GM12878 (cell line): Measurements from ENCODE around the gene LTBP4. TPM values are rescaled to one million over a fixed set of nuclear protein-coding genes. Genes with fewer than 3 reads are reported as not detected.
A peak's percentile ranks its signal among the peaks of the same experiment; 100 is the strongest.

Experiments used
- BACH1 ChIP-seq: fragments of 450-650 bp; IDR thresholded peaks from 2 replicates; pipeline ENCODE4 v1.6.1; 2017; ENCODE audit warnings: mild to moderate bottlenecking, borderline replicate concordance
- BHLHE40 ChIP-seq, 2 experiments: fragments of 450-650 bp in 1 of 2; IDR thresholded peaks; 2 replicates each; pipeline ENCODE4 v1.6.1; 2011 to 2017; ENCODE audit warnings: low read depth in 2 of 2, borderline replicate concordance in 1 of 2, improper control_type of control experiment in 1 of 2, low read length in 1 of 2, mild to moderate bottlenecking in 1 of 2
- CEBPZ ChIP-seq: fragments of 150-350 bp; IDR thresholded peaks from 2 replicates; pipeline ENCODE4 v1.6.1; 2016; ENCODE audit warnings: low read depth, low read length
- E2F4 ChIP-seq: IDR thresholded peaks from 2 replicates; pipeline ENCODE4 v1.6.1; 2012; ENCODE audit warnings: low read depth, low read length, improper control_type of control experiment
- GATAD2B ChIP-seq: fragments of 450-650 bp; conservative IDR thresholded peaks from 2 replicates; pipeline ENCODE4 v1.6.1; 2017; ENCODE audit warnings: low read depth, mild to moderate bottlenecking, moderate library complexity
- HDGF ChIP-seq: fragments of 450-650 bp; IDR thresholded peaks from 2 replicates; pipeline ENCODE4 v1.6.1; 2016; ENCODE audit warnings: antibody characterized with exemption
- KDM1A ChIP-seq: fragments of 200-600 bp; sonication (generic); IDR thresholded peaks from 2 replicates; pipeline ENCODE4 v1.6.1; 2016; ENCODE audit warnings: borderline replicate concordance
- MYB ChIP-seq: fragments of 150-350 bp; IDR thresholded peaks from 2 replicates; pipeline ENCODE4 v1.6.1; 2014; ENCODE audit warnings: mild to moderate bottlenecking, low read depth, low read length, borderline replicate concordance
- NBN ChIP-seq: fragments of 450-650 bp; IDR thresholded peaks from 2 replicates; pipeline ENCODE4 v1.6.1; 2016
- NR2C2 ChIP-seq: IDR thresholded peaks from 2 replicates; pipeline ENCODE4 v1.6.1; 2011; ENCODE audit warnings: borderline replicate concordance, low read depth; ENCODE audit not compliant: control insufficient read depth, insufficient read length
- POU2F2 ChIP-seq: IDR thresholded peaks from 3 replicates; pipeline ENCODE4 v1.6.1; 2011; ENCODE audit warnings: low read depth, mild to moderate bottlenecking, low read length, borderline replicate concordance
- RAD21 ChIP-seq: IDR thresholded peaks from 2 replicates; pipeline ENCODE4 v1.6.1; 2011; ENCODE audit warnings: mild to moderate bottlenecking, low read depth, low read length, moderate library complexity; ENCODE audit not compliant: insufficient read depth
- SIX5 ChIP-seq: IDR thresholded peaks from 2 replicates; pipeline ENCODE4 v1.6.1; 2011; ENCODE audit warnings: mild to moderate bottlenecking, low read depth, low read length, moderate library complexity; ENCODE audit not compliant: severe bottlenecking
- SKIL ChIP-seq: fragments of 450-650 bp; IDR thresholded peaks from 2 replicates; pipeline ENCODE4 v1.6.1; 2017; ENCODE audit warnings: mild to moderate bottlenecking, low read depth, inconsistent platforms; ENCODE audit not compliant: poor library complexity, severe bottlenecking
- SMARCA5 ChIP-seq: fragments of 450-650 bp; IDR thresholded peaks from 2 replicates; pipeline ENCODE4 v1.6.1; 2017; ENCODE audit warnings: mild to moderate bottlenecking
- SUPT20H ChIP-seq: IDR thresholded peaks from 2 replicates; pipeline ENCODE4 v1.6.1; 2011; ENCODE audit warnings: low read depth, mild to moderate bottlenecking, low read length, moderate library complexity, borderline replicate concordance; ENCODE audit not compliant: control insufficient read depth
- YY1 ChIP-seq: IDR thresholded peaks from 2 replicates; pipeline ENCODE4 v1.6.1; 2011; ENCODE audit warnings: low read depth, mild to moderate bottlenecking, low read length
- ZBTB33 ChIP-seq: fragments of 450-650 bp; IDR thresholded peaks from 2 replicates; pipeline ENCODE4 v1.6.1; 2017; ENCODE audit warnings: mild to moderate bottlenecking
- ZNF207 ChIP-seq: fragments of 450-650 bp; IDR thresholded peaks from 2 replicates; pipeline ENCODE4 v1.6.1; 2014; ENCODE audit warnings: antibody characterized with exemption, mild to moderate bottlenecking, borderline replicate concordance
- ZNF274 ChIP-seq: IDR thresholded peaks from one replicate; pipeline ENCODE4 v1.8.0; 2011; ENCODE audit not compliant: insufficient read length, insufficient read depth
- polyA plus RNA-seq, 11 experiments: library from polyadenylated mRNA; depleted of rRNA in 4 of 11; unstranded in 6 of 11; stranded (reverse) in 5 of 11; fragments of >200 nt; fragmentation: Nextera tagmentation in 4 of 11; fragmentation: Illumina TruSeq in 1 of 11; extraction: Ambion mirVana in 4 of 11; extraction: Trizol in 1 of 11; gene quantifications; 1 replicate in 1 of 11; 2 replicates in 10 of 11; pipeline versions ENCODE4 v1.2.1 to v1.2.3, GENCODE V29; 2011 to 2016; ENCODE audit warnings: inconsistent platforms in 2 of 11, missing spikeins in 2 of 11, low read depth in 1 of 11
- total RNA-seq, 4 experiments: library from RNA; depleted of rRNA in 3 of 4; stranded (reverse); fragments of >200 nt in 3 of 4; fragmentation: Illumina TruSeq in 1 of 4; extraction: Trizol in 1 of 4; gene quantifications; 2 replicates each; pipeline versions ENCODE4 v1.2.1 to v1.2.3, GENCODE V29; 2013 to 2021

LTBP4 gene
- total and polyA plus RNA-seq, 10 of the 15 experiments (the other 5 are each of a cell fraction or from before 2014, with no cell fraction given), result 0.09 to 34.6 (median 8.5) TPM; not detected in 1

- TF ChIP-seq CEBPZ, result no peak
- 0 out of 2 replicates have a peak, but pooled peaks have one; percentile 21 for TF ChIP-seq YY1
- TF ChIP-seq ZBTB33, result no peak
- peak; percentile 61 to 91; a peak in 3 of 4 replicates for TF ChIP-seq BHLHE40 (IDR thresholded peaks at IDR 0.05; ENCODE audit: borderline replicate concordance in 1 of 2, low read depth in 2 of 2, low read length in 1 of 2)
- TF ChIP-seq NBN, result 0 out of 2 replicates have a peak, but pooled peaks have one; percentile 12
- TF ChIP-seq RAD21, result peak; percentile 35; the same call in 1 of the 2 replicates
- no peak for TF ChIP-seq E2F4
- TF ChIP-seq SIX5, result no peak
- no peak for TF ChIP-seq POU2F2
- TF ChIP-seq SMARCA5, result 0 out of 2 replicates have a peak, but pooled peaks have one; percentile 33
- no peak for TF ChIP-seq NR2C2
- TF ChIP-seq BACH1, result peak; percentile 66; the same call in 1 of the 2 replicates
- TF ChIP-seq MYB, result no peak
- TF ChIP-seq ZNF274, result no peak
- TF ChIP-seq ZNF207, result no peak
- no peak for TF ChIP-seq SKIL
- TF ChIP-seq KDM1A, result no peak
- no peak for TF ChIP-seq SUPT20H
- peak; percentile 96 for TF ChIP-seq HDGF
- 0 out of 2 replicates have a peak, but pooled peaks have one; percentile 48 for TF ChIP-seq GATAD2B
Measured at GRCh38 chr19:40570313-40571004, 30.7 kb upstream of the LTBP4 start (continued).
